Liver (tissue), 9 donors: ENCODE measurements around the gene SPINK6. TPM values are rescaled to one million over a fixed set of nuclear protein-coding genes. Genes with fewer than 3 reads are reported as not detected.

Experiments used
- DNase-seq: peaks from one replicate; pipeline ENCODE4 v3.0.0-alpha.2; 2017; ENCODE audit warnings: low spot score
- H3K27ac ChIP-seq, 2 donors: one replicate each; pipeline ENCODE4 v1.7.0; 2013; ENCODE audit warnings: inconsistent platforms in 2 of 2, low read length in 2 of 2, control low read depth in 1 of 2, low read depth in 1 of 2, mild to moderate bottlenecking in 1 of 2
- H3K27me3 ChIP-seq, 4 donors: one replicate each; pipeline versions ENCODE4 v1.6.1 to v1.7.0; 2013; ENCODE audit warnings: low read length in 3 of 4, inconsistent platforms in 1 of 4, mild to moderate bottlenecking in 1 of 4, moderate library complexity in 1 of 4; ENCODE audit not compliant: control insufficient read depth in 4 of 4, insufficient read depth in 4 of 4
- H3K36me3 ChIP-seq, 4 donors: one replicate each; pipeline versions ENCODE4 v1.6.1 to v1.7.0; 2013; ENCODE audit warnings: low read length in 3 of 4, mild to moderate bottlenecking in 3 of 4, low read depth in 1 of 4, moderate library complexity in 1 of 4; ENCODE audit not compliant: control insufficient read depth in 4 of 4, insufficient read depth in 3 of 4
- H3K4me1 ChIP-seq, 4 donors: one replicate each; pipeline versions ENCODE4 v1.6.1 to v1.7.0; 2013; ENCODE audit warnings: low read length in 3 of 4, mild to moderate bottlenecking in 3 of 4, moderate library complexity in 1 of 4; ENCODE audit not compliant: control insufficient read depth in 4 of 4, insufficient read depth in 4 of 4
- H3K4me3 ChIP-seq, 3 donors: one replicate each; pipeline versions ENCODE4 v1.6.1 to v1.7.0; 2013; ENCODE audit warnings: low read length in 3 of 3, control low read depth in 1 of 3, low read depth in 1 of 3, mild to moderate bottlenecking in 1 of 3
- H3K9ac ChIP-seq, 2 donors: one replicate each; pipeline ENCODE4 v1.7.0; 2013; ENCODE audit warnings: low read length in 2 of 2, mild to moderate bottlenecking in 2 of 2, moderate library complexity in 2 of 2, control low read depth in 1 of 2, low read depth in 1 of 2
- H3K9me3 ChIP-seq, 4 donors: one replicate each; pipeline versions ENCODE4 v1.6.1 to v1.7.0; 2013; ENCODE audit warnings: low read length in 3 of 4; ENCODE audit not compliant: control insufficient read depth in 4 of 4
- EGR1 ChIP-seq, 2 donors: IDR thresholded peaks; 2 replicates each; pipeline ENCODE4 v1.6.1; 2016 to 2018; ENCODE audit warnings: antibody characterized with exemption in 2 of 2, low read depth in 2 of 2
- FOXA1 ChIP-seq: IDR thresholded peaks from 2 replicates; pipeline ENCODE4 v1.6.1; 2016; ENCODE audit warnings: antibody characterized with exemption
- FOXA2 ChIP-seq: IDR thresholded peaks from 2 replicates; pipeline ENCODE4 v1.6.1; 2016; ENCODE audit warnings: antibody characterized with exemption
- GABPA ChIP-seq, 2 donors: IDR thresholded peaks in 1 of 2; conservative IDR thresholded peaks in 1 of 2; 2 replicates each; pipeline ENCODE4 v1.6.1; 2016; ENCODE audit warnings: antibody characterized with exemption in 2 of 2, mild to moderate bottlenecking in 1 of 2, moderate library complexity in 1 of 2
- HNF4A ChIP-seq, 2 donors: conservative IDR thresholded peaks; 2 replicates each; pipeline ENCODE4 v1.6.1; 2016; ENCODE audit warnings: antibody characterized with exemption in 2 of 2, mild to moderate bottlenecking in 2 of 2
- HNF4G ChIP-seq: IDR thresholded peaks from 2 replicates; pipeline ENCODE4 v1.6.1; 2016; ENCODE audit warnings: antibody characterized with exemption
- JUND ChIP-seq, 2 donors: IDR thresholded peaks; 2 replicates each; pipeline ENCODE4 v1.6.1; 2016; ENCODE audit warnings: antibody characterized with exemption in 2 of 2
- NR2F2 ChIP-seq: IDR thresholded peaks from 2 replicates; pipeline ENCODE4 v1.6.1; 2016; ENCODE audit warnings: antibody characterized with exemption
- RAD21 ChIP-seq, 2 donors: IDR thresholded peaks; 2 replicates each; pipeline ENCODE4 v1.6.1; 2016; ENCODE audit warnings: antibody characterized with exemption in 2 of 2, mild to moderate bottlenecking in 2 of 2
- RXRA ChIP-seq, 2 donors: IDR thresholded peaks; 2 replicates each; pipeline ENCODE4 v1.6.1; 2017 to 2018; ENCODE audit warnings: antibody characterized with exemption in 2 of 2, mild to moderate bottlenecking in 1 of 2
- SP1 ChIP-seq: IDR thresholded peaks from 2 replicates; pipeline ENCODE4 v1.6.1; 2018; ENCODE audit warnings: antibody characterized with exemption, mild to moderate bottlenecking
- TAF1 ChIP-seq: conservative IDR thresholded peaks from 2 replicates; pipeline ENCODE4 v1.6.1; 2016; ENCODE audit warnings: antibody characterized with exemption, mild to moderate bottlenecking
- WGBS: extraction: QIAGEN DNeasy Blood & Tissue Kit; methylation state at CpG from one replicate; pipeline ENCODE4 v1.1.7; 2013; 5-methylcytosine and 5-hydroxymethylcytosine counted together
- polyA plus RNA-seq, 2 donors: library from polyadenylated mRNA; stranded (reverse) in 1 of 2; unstranded in 1 of 2; fragments of 200-250 nt in 1 of 2; fragments of >200 nt in 1 of 2; fragmentation: Nextera tagmentation in 1 of 2; extraction: Ambion mirVana in 1 of 2; gene quantifications; one replicate each; pipeline versions ENCODE4 v1.2.1 to v1.2.3, GENCODE V29; 2013 to 2015
- total RNA-seq, 2 donors: library from RNA; depleted of rRNA; stranded (reverse); fragments of >200 nt; gene quantifications; one replicate each; pipeline ENCODE4 v1.2.3, GENCODE V29; 2014
- TF ChIP-seq, protein P1 (sequence below): IDR thresholded peaks from 2 replicates; pipeline ENCODE4 v1.6.1; 2016; ENCODE audit warnings: antibody characterized with exemption
- TF ChIP-seq, protein P2 (sequence below): IDR thresholded peaks from 2 replicates; pipeline ENCODE4 v1.6.1; 2016; ENCODE audit warnings: antibody characterized with exemption
- TF ChIP-seq, protein P3 (sequence below): IDR thresholded peaks from 2 replicates; pipeline ENCODE4 v1.6.1; 2016; ENCODE audit warnings: antibody characterized with exemption
- TF ChIP-seq, protein P4 (sequence below): IDR thresholded peaks from 2 replicates; pipeline ENCODE4 v1.6.1; 2016; ENCODE audit warnings: antibody characterized with exemption, mild to moderate bottlenecking
- TF ChIP-seq, protein P5 (sequence below): fragments of 150-350 bp; IDR thresholded peaks from 2 replicates; pipeline ENCODE4 v1.5.1; 2017; ENCODE audit warnings: improper control_type of control experiment, low read depth, low read length; ENCODE audit not compliant: missing input control
- donor health status: healthy.
- donor health status: healthy.
- donor health status: healthy.
- donor health status: healthy.
- donor health status: healthy.

SPINK6 gene
- total and polyA plus RNA-seq, 4 donors = not detected

DNA sequence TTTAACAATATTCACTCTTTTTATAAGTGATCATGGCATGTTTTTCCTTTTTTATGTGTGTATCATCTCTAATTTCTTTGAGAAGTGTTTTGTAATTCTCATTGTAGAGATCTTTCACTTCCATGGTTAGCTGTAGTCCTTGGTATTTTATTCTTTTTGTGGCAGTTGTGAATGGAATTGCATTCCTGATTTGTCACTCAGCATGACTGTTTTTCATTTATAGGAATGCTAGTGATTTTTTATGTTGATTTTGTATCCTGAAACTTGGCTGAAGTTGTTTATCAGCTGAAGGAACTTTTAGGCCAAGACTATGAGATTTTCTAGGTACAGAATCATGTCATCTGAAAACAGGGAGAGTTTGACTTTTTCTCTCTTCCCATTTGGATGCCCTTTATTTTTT, 52.6 kb downstream of the SPINK6 start:
- Histone ChIP-seq H3K4me1 (no peaks in the 10 kb centered on the region), H3K9ac (no peak overlapping the region), H3K27me3 (no peaks in the 10 kb centered on the region), H3K27ac (no peak overlapping the region), H3K36me3 (no peaks in the 10 kb centered on the region), H3K9me3 (peaks cover 0 to 12% (median 4%) of the 10 kb centered on the region in 4 donors), H3K4me3 (no peak overlapping the region)
- TF ChIP-seq SP1 (no peak), HNF4A (conservative IDR thresholded peaks at IDR 0.05) (no peak), FOXA1 (no peak), TAF1 (no peak), GABPA (IDR thresholded peaks at IDR 0.05 in 1 of 2, conservative IDR thresholded peaks at IDR 0.05 in 1 of 2) (no peak), EGR1 (IDR thresholded peaks at IDR 0.05; ENCODE audit: low read depth in 2 of 2) (no peak), FOXA2 (no peak)
- TF ChIP-seq, protein P1, sequence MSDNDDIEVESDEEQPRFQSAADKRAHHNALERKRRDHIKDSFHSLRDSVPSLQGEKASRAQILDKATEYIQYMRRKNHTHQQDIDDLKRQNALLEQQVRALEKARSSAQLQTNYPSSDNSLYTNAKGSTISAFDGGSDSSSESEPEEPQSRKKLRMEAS = no peak
- TF ChIP-seq, protein P2, sequence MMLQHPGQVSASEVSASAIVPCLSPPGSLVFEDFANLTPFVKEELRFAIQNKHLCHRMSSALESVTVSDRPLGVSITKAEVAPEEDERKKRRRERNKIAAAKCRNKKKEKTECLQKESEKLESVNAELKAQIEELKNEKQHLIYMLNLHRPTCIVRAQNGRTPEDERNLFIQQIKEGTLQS = no peak
- TF ChIP-seq, protein P3, sequence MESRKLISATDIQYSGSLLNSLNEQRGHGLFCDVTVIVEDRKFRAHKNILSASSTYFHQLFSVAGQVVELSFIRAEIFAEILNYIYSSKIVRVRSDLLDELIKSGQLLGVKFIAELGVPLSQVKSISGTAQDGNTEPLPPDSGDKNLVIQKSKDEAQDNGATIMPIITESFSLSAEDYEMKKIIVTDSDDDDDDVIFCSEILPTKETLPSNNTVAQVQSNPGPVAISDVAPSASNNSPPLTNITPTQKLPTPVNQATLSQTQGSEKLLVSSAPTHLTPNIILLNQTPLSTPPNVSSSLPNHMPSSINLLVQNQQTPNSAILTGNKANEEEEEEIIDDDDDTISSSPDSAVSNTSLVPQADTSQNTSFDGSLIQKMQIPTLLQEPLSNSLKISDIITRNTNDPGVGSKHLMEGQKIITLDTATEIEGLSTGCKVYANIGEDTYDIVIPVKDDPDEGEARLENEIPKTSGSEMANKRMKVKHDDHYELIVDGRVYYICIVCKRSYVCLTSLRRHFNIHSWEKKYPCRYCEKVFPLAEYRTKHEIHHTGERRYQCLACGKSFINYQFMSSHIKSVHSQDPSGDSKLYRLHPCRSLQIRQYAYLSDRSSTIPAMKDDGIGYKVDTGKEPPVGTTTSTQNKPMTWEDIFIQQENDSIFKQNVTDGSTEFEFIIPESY = no peak
- TF ChIP-seq, protein P4, sequence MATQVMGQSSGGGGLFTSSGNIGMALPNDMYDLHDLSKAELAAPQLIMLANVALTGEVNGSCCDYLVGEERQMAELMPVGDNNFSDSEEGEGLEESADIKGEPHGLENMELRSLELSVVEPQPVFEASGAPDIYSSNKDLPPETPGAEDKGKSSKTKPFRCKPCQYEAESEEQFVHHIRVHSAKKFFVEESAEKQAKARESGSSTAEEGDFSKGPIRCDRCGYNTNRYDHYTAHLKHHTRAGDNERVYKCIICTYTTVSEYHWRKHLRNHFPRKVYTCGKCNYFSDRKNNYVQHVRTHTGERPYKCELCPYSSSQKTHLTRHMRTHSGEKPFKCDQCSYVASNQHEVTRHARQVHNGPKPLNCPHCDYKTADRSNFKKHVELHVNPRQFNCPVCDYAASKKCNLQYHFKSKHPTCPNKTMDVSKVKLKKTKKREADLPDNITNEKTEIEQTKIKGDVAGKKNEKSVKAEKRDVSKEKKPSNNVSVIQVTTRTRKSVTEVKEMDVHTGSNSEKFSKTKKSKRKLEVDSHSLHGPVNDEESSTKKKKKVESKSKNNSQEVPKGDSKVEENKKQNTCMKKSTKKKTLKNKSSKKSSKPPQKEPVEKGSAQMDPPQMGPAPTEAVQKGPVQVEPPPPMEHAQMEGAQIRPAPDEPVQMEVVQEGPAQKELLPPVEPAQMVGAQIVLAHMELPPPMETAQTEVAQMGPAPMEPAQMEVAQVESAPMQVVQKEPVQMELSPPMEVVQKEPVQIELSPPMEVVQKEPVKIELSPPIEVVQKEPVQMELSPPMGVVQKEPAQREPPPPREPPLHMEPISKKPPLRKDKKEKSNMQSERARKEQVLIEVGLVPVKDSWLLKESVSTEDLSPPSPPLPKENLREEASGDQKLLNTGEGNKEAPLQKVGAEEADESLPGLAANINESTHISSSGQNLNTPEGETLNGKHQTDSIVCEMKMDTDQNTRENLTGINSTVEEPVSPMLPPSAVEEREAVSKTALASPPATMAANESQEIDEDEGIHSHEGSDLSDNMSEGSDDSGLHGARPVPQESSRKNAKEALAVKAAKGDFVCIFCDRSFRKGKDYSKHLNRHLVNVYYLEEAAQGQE = no peak
- no peak for DNase-seq

DNA sequence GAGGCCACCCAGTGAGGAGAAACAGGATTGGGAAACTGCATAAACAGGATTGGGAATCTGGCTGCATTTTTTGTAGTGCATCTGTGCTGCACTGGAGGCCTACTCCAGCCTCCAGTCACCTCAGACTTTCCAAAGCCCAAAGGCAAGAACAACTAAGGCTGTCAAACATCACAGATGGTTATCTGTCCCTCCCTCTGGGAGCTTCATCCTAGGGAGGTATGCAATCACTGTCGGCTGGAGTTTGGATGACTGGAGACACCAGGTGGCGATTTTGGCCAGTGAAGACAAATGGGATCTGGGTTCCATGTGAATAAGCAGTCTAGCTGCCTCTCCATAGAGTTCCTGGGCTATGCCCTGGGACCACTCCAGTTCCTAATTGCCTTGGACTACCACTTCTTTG, 56.4 kb downstream of the SPINK6 start:
- peaks cover 0 to 12% (median 4%) of the 10 kb centered on the region in 4 donors for H3K9me3 ChIP-seq
- TF ChIP-seq NR2F2 = no peak
- TF ChIP-seq JUND (IDR thresholded peaks at IDR 0.05) = no peak
- TF ChIP-seq HNF4A (conservative IDR thresholded peaks at IDR 0.05) = no peak
- H3K36me3 ChIP-seq = peaks cover 0 to 2% (median 0%) of the 10 kb centered on the region in 4 donors
- no peak for DNase-seq
- no peak overlapping the region for H3K27ac ChIP-seq
- H3K4me3 ChIP-seq = no peak overlapping the region
- H3K4me1 ChIP-seq = no peaks in the 10 kb centered on the region
- 77% methylated on average over 2 of the region's 2 CpGs for WGBS
- no peak overlapping the region for H3K9ac ChIP-seq
- H3K27me3 ChIP-seq = no peaks in the 10 kb centered on the region

DNA sequence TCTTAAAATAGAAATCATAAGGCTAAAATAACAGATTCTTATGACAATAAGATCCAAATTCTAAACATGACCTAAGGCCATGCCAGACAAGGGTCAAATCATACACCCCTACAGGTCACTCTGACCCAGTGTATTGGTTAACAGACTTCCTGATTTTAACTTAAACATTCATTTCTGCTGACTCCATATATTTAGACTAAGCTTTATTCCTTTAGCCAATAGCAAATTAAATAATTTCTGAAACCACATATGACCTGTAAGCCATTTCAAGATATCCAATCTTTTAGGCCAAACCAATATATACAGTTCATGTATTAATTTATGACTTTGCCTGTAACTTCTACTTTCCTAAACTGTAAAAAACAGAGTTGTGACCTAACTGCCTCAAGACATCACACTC, 58.4 kb downstream of the SPINK6 start:
- Histone ChIP-seq H3K9ac (no peak overlapping the region), H3K27ac (no peak overlapping the region), H3K9me3 (peaks cover 0 to 14% (median 3%) of the 10 kb centered on the region in 4 donors), H3K4me3 (no peak overlapping the region), H3K27me3 (no peaks in the 10 kb centered on the region), H3K4me1 (no peaks in the 10 kb centered on the region), H3K36me3 (peaks cover 0 to 2% (median 0%) of the 10 kb centered on the region in 4 donors)
- TF ChIP-seq, protein P5, sequence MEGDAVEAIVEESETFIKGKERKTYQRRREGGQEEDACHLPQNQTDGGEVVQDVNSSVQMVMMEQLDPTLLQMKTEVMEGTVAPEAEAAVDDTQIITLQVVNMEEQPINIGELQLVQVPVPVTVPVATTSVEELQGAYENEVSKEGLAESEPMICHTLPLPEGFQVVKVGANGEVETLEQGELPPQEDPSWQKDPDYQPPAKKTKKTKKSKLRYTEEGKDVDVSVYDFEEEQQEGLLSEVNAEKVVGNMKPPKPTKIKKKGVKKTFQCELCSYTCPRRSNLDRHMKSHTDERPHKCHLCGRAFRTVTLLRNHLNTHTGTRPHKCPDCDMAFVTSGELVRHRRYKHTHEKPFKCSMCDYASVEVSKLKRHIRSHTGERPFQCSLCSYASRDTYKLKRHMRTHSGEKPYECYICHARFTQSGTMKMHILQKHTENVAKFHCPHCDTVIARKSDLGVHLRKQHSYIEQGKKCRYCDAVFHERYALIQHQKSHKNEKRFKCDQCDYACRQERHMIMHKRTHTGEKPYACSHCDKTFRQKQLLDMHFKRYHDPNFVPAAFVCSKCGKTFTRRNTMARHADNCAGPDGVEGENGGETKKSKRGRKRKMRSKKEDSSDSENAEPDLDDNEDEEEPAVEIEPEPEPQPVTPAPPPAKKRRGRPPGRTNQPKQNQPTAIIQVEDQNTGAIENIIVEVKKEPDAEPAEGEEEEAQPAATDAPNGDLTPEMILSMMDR = no peak
- no peak for TF ChIP-seq SP1
- no peak for TF ChIP-seq NR2F2
- TF ChIP-seq RXRA (IDR thresholded peaks at IDR 0.05) = no peak
- TF ChIP-seq RAD21 (IDR thresholded peaks at IDR 0.05) = no peak
- no peak for TF ChIP-seq EGR1 (IDR thresholded peaks at IDR 0.05; ENCODE audit: low read depth in 2 of 2)
- TF ChIP-seq HNF4G = no peak
- TF ChIP-seq, protein P3 = no peak
- no peak for TF ChIP-seq HNF4A (conservative IDR thresholded peaks at IDR 0.05)
- TF ChIP-seq GABPA (IDR thresholded peaks at IDR 0.05 in 1 of 2, conservative IDR thresholded peaks at IDR 0.05 in 1 of 2) = no peak
- DNase-seq = no peak
